GM12892 (cell line): ENCODE results near the gene MTCL1.

Experiments used
- POLR2A ChIP-seq: IDR thresholded peaks from 2 replicates; pipeline ENCODE4 v1.6.1; 2011; ENCODE audit warnings: low read depth, low read length, control low read depth
- POLR2AphosphoS5 ChIP-seq: IDR thresholded peaks from 2 replicates; pipeline ENCODE4 v1.6.1; 2011; ENCODE audit warnings: low read depth, low read length, control low read depth
- TAF1 ChIP-seq: IDR thresholded peaks from 2 replicates; pipeline ENCODE4 v1.6.1; 2011; ENCODE audit warnings: low read depth, mild to moderate bottlenecking, control low read depth, low read length, borderline replicate concordance

DNA sequence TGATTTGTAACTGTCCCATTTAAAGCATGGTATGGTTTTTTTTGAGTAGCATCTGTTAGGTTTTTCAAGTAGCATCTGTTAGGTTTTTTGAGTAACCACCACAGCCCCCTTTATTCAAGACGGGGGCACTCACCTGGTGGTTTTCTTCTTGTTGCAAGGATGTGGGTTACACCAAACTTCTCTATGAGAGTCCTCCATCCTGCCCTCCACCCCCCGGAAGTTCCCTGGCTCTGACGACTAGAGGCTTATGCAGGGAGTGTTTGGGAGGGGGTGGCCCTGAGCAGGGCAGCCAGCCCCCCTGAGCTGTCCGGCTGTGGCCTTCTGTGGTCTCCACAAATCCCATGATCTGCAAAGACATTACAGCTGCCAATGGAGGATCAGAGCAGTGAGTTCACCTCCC, 39.3 kb downstream of the MTCL1 start:
- TF ChIP-seq POLR2A (no peak), POLR2AphosphoS5 (no peak), TAF1 (no peak)
